SU-DHL-6 (cell line): ENCODE data around the gene FZD7.

ENCODE experiments used
- H2AFZ ChIP-seq: fragments of 200-600 bp; sonication (generic); 2 replicates; pipeline ENCODE4 v1.6.1; 2014; ENCODE audit warnings: low read depth, mild to moderate bottlenecking, moderate library complexity, mixed read lengths, antibody characterized with exemption, low read length; ENCODE audit not compliant: severe bottlenecking
- H3F3A ChIP-seq: fragments of 200-600 bp; shearing (Covaris generic); 2 replicates; pipeline ENCODE4 v1.6.0; 2016; ENCODE audit warnings: antibody characterized with exemption, mild to moderate bottlenecking; ENCODE audit not compliant: insufficient read depth
- H3K27ac ChIP-seq: fragments of 200-600 bp; sonication (generic); 2 replicates; pipeline ENCODE4 v1.5.1; 2016; ENCODE audit warnings: low read depth, mild to moderate bottlenecking, low read length, moderate library complexity, mixed read lengths
- H3K27me3 ChIP-seq: fragments of 200-600 bp; sonication (generic), shearing (Covaris generic); 2 replicates; pipeline ENCODE4 v1.6.0; 2014; ENCODE audit warnings: mild to moderate bottlenecking, low read length
- H3K36me3 ChIP-seq: fragments of 200-600 bp; sonication (generic); 2 replicates; pipeline ENCODE4 v1.6.1; 2014; ENCODE audit warnings: mild to moderate bottlenecking, low read length, mixed read lengths
- H3K4me2 ChIP-seq: fragments of 300-600, 200-600 bp; shearing (Covaris generic), sonication (generic); 2 replicates; pipeline ENCODE4 v1.6.0; 2014; ENCODE audit warnings: low read length, low read depth, mild to moderate bottlenecking; ENCODE audit not compliant: poor library complexity, severe bottlenecking
- H3K4me3 ChIP-seq: fragments of 200-600 bp; sonication (generic); 2 replicates; pipeline ENCODE4 v1.5.1; 2014; ENCODE audit warnings: antibody characterized with exemption, low read length, mild to moderate bottlenecking, mixed read lengths; ENCODE audit not compliant: insufficient read depth, poor library complexity, severe bottlenecking
- H3K79me2 ChIP-seq: fragments of 200-600 bp; sonication (generic); 2 replicates; pipeline ENCODE4 v1.6.1; 2014; ENCODE audit warnings: mild to moderate bottlenecking, low read length, moderate library complexity; ENCODE audit not compliant: insufficient read depth
- H3K9ac ChIP-seq: fragments of 200-600 bp; sonication (generic); 2 replicates; pipeline ENCODE4 v1.7.0; 2014; ENCODE audit warnings: mild to moderate bottlenecking, low read length
- H3K9me2 ChIP-seq: fragments of 200-600 bp; sonication (generic); replicated peaks from 2 replicates; pipeline ENCODE4 v1.6.1; 2014; ENCODE audit warnings: low read length; ENCODE audit not compliant: insufficient read depth
- H3K9me3 ChIP-seq: fragments of 200-600 bp; sonication (generic); 2 replicates; pipeline ENCODE4 v1.6.1; 2014; ENCODE audit warnings: low read length, mixed read lengths; ENCODE audit not compliant: insufficient read depth
- H4K20me1 ChIP-seq: fragments of 200-600 bp; sonication (generic); 2 replicates; pipeline ENCODE4 v1.6.1; 2014; ENCODE audit warnings: low read depth, mild to moderate bottlenecking, antibody characterized with exemption, low read length, moderate library complexity, mixed read lengths
- CTCF ChIP-seq: fragments of 200-600 bp; sonication (generic); IDR thresholded peaks from one replicate; pipeline ENCODE4 v1.5.1; 2017; ENCODE audit warnings: antibody characterized with exemption, mild to moderate bottlenecking, low read length, moderate library complexity; ENCODE audit not compliant: insufficient read depth, poor library complexity, severe bottlenecking
- EZH2phosphoT487 ChIP-seq: fragments of 200-600 bp; sonication (generic), shearing (Covaris generic); conservative IDR thresholded peaks from 2 replicates; pipeline ENCODE4 v1.6.1; 2018; ENCODE audit warnings: mild to moderate bottlenecking, antibody characterized with exemption, low read length, moderate library complexity, mixed read lengths

Gene FZD7

GRCh38 chr2:202043475-202043874, 9.8 kb downstream of the FZD7 start:
- Histone ChIP-seq H2AFZ (no peak overlapping the region), H3K9ac (no peak overlapping the region), H3F3A (no peaks in the 10 kb centered on the region), H3K4me3 (no peak overlapping the region), H3K9me3 (no peaks in the 10 kb centered on the region), H3K9me2 (no peaks in the 10 kb centered on the region), H4K20me1 (no peaks in the 10 kb centered on the region), H3K79me2 (no peaks in the 10 kb centered on the region), H3K27me3 (no peaks in the 10 kb centered on the region), H3K27ac (no peak overlapping the region), H3K36me3 (no peaks in the 10 kb centered on the region), H3K4me2 (no peak overlapping the region)
- TF ChIP-seq EZH2phosphoT487 (no peak), CTCF (no peak)

GRCh38 chr2:202044777-202045176, 11.1 kb downstream of the FZD7 start:
- no peak for TF ChIP-seq CTCF
- TF ChIP-seq EZH2phosphoT487, result no peak

GRCh38 chr2:202046572-202046971, 12.9 kb downstream of the FZD7 start:
- Histone ChIP-seq H4K20me1 (no peaks in the 10 kb centered on the region), H3K9me3 (no peaks in the 10 kb centered on the region), H3K4me3 (no peak overlapping the region), H3K79me2 (no peaks in the 10 kb centered on the region), H3K27me3 (no peaks in the 10 kb centered on the region), H3F3A (no peaks in the 10 kb centered on the region), H2AFZ (no peak overlapping the region), H3K4me2 (no peak overlapping the region), H3K36me3 (no peaks in the 10 kb centered on the region), H3K27ac (no peak overlapping the region), H3K9me2 (no peaks in the 10 kb centered on the region), H3K9ac (no peak overlapping the region)
- TF ChIP-seq EZH2phosphoT487 (no peak), CTCF (no peak)

More at GRCh38 chr2:202044777-202045176, 11.1 kb downstream of the FZD7 start:
- H3K9me2 ChIP-seq, result no peaks in the 10 kb centered on the region
- no peak overlapping the region for H3K27ac ChIP-seq
- H3K4me3 ChIP-seq, result no peak overlapping the region
- H3K79me2 ChIP-seq, result no peaks in the 10 kb centered on the region
- no peaks in the 10 kb centered on the region for H3F3A ChIP-seq
- no peak overlapping the region for H3K4me2 ChIP-seq
- no peak overlapping the region for H3K9ac ChIP-seq
- H2AFZ ChIP-seq, result no peak overlapping the region
- no peaks in the 10 kb centered on the region for H3K36me3 ChIP-seq
- no peaks in the 10 kb centered on the region for H4K20me1 ChIP-seq
- H3K27me3 ChIP-seq, result no peaks in the 10 kb centered on the region
- H3K9me3 ChIP-seq, result no peaks in the 10 kb centered on the region
